ENCODE results near the gene CECR2.

The CECR2 gene

DNA sequence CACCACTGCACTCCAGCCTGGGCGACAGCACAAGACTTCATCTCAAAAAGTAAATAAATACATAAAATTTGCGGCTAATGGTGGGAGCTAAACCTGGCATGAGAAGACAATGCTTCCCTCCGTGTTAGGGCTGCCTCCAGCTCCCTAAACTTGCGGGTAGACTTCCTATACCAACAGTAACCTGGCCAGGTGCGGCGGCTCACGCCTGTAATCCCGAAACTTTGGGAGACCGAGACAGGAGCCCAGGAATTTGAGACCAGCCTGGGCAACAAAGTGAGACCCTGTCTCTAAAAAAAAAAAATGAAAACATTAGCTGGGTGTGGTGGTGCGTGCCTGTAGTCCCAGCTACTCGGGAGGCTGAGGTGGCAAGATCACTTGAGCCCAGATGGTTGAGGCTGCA, 219.3 kb downstream of the CECR2 start:
- no peak overlapping the region for H3K4me3 ChIP-seq (ENCODE audit: low read depth, low read length)
- DNase-seq (ENCODE audit: low read depth): no peak
- TF ChIP-seq, protein P1, sequence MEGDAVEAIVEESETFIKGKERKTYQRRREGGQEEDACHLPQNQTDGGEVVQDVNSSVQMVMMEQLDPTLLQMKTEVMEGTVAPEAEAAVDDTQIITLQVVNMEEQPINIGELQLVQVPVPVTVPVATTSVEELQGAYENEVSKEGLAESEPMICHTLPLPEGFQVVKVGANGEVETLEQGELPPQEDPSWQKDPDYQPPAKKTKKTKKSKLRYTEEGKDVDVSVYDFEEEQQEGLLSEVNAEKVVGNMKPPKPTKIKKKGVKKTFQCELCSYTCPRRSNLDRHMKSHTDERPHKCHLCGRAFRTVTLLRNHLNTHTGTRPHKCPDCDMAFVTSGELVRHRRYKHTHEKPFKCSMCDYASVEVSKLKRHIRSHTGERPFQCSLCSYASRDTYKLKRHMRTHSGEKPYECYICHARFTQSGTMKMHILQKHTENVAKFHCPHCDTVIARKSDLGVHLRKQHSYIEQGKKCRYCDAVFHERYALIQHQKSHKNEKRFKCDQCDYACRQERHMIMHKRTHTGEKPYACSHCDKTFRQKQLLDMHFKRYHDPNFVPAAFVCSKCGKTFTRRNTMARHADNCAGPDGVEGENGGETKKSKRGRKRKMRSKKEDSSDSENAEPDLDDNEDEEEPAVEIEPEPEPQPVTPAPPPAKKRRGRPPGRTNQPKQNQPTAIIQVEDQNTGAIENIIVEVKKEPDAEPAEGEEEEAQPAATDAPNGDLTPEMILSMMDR (IDR thresholded peaks at IDR 0.05; ENCODE audit: control insufficient read depth, extremely low read depth, insufficient read depth): no peak

DNA sequence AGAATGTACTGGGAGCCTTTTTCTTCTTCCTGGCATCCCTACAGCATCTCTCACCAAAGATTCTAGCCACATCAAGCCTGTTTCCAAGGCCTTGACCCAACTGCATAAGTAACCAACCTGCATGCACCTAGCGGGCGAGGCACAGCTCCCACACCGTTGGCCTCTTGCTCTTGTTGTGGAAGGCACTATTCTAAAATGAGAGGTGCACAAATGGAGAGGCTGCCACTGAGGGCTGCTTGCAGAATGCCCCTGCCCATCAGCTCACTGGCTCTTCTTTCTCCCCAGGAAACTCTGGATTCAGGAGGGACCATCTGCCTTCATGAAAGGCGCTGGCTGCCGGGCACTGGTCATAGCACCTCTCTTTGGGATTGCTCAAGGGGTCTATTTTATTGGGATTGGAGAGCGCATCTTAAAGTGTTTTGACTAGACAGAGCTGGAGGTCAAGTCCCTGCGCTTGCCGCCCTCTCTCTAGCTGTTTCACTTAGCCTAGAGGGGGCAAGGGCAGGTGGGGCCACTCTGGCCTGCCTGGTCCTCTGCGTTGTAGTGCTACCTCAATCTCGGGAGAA, 220.6 kb downstream of the CECR2 start:
- no peak overlapping the region for H3K4me3 ChIP-seq (ENCODE audit: low read depth, low read length)
- TF ChIP-seq, protein P1 (IDR thresholded peaks at IDR 0.05; ENCODE audit: control insufficient read depth, extremely low read depth, insufficient read depth): no peak
- no peak for DNase-seq (ENCODE audit: low read depth)

DNA sequence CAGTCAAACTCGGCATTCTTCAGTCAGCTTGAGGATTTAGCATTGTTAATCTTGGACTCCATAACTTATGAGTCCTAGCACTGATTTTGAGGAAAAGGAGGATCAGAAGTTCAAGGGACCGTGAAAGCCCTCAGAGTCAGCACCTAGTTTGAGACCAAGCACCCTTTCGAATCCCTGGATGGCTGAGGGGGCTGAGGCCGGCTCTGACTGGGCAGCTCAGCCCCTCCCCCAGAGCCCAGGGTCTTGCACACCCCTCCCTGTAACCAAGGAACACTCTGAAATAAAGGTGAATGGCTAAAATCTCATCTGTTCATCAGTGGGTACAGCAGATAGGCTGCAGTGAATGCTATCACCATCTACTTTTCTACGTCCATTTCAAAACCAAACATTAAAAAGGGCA, 221.3 kb downstream of the CECR2 start:
- H3K4me3 ChIP-seq (ENCODE audit: low read depth, low read length): no peak overlapping the region
- DNase-seq (ENCODE audit: low read depth): no peak
- TF ChIP-seq, protein P1 (IDR thresholded peaks at IDR 0.05; ENCODE audit: control insufficient read depth, extremely low read depth, insufficient read depth): no peak

DNA sequence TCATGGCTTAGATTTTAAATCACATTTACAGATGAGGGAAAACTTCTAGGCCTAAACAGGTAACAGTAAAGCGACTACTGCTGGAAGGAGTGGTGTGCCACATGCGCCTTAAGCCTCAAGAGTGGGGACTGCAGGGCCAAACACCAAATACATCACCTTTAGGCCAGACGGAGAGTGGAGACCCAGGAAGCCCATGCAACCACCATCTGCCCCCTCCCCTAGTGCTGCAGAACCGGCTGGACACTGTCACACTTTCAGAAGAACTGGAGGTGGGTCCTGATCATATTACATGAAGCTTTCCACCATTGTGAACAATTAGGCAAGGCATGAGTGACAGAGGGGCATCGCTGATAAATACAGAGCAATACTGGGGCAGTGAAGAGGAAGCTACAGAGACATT, 222.9 kb downstream of the CECR2 start:
- TF ChIP-seq, protein P1 (IDR thresholded peaks at IDR 0.05; ENCODE audit: control insufficient read depth, extremely low read depth, insufficient read depth): no peak
- no peak overlapping the region for H3K4me3 ChIP-seq (ENCODE audit: low read depth, low read length)
- no peak for DNase-seq (ENCODE audit: low read depth)

DNA sequence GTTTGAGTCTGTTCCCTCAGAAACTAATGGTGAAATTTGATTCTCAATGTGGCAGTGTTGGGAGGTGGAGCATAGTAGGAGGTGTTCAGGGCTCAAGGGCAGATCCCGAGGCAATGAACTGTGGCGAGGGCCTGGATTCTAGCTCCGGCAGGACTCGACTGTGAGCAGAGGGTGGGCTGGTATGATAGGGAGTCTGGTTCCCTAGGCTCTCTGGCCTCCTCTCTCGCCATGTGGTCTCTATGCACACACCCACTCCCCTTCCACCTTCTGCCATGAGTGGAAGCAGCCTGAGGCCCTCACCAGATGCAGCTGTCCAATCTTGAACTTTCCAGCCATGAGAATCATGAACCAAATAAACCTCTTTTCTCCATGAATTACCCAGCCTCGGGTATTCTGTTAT, 227.0 kb downstream of the CECR2 start:
- no peak for DNase-seq (ENCODE audit: low read depth)
- TF ChIP-seq, protein P1 (IDR thresholded peaks at IDR 0.05; ENCODE audit: control insufficient read depth, extremely low read depth, insufficient read depth): no peak
- no peak overlapping the region for H3K4me3 ChIP-seq (ENCODE audit: low read depth, low read length)

DNA sequence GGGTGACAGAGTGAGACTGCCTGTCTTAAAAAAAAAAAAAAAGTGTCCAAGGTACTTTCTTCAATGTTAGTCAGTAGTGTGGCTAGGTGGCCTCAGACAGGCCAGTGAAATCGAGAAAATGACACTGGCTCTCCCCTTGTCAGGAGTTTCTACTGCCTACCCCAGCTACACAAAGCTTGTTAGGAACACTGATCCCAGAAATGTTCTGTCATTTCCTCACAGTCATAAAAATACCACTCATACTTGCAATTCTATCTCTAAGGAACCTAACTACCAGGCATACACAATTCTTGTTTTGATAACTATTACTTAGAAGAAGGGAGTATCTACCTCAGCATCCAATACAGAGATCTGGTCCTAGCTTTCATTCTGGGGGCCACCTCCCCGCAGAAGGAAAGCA, 228.0 kb downstream of the CECR2 start:
- H3K4me3 ChIP-seq (ENCODE audit: low read depth, low read length): no peak overlapping the region
- no peak for DNase-seq (ENCODE audit: low read depth)
- TF ChIP-seq, protein P1 (IDR thresholded peaks at IDR 0.05; ENCODE audit: control insufficient read depth, extremely low read depth, insufficient read depth): no peak

DNA sequence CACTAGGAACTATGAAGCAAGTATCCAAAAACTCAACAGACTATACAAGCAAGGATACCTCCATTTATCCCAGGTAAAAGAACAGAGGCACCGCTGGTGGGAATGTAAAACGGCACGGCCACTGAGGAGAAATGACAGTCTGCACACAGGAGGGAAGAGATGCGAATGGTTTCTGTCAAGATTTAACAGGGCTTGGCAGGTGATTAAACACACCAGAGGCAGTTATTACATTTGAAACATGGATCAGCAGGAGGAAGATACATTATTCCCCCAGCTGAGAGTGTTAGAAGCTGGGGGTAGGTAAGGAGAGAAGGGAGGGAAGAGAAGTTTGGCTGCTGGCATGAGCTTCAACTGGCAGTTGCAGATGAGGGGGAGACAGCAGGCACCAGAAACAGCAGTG, 229.1 kb downstream of the CECR2 start:
- TF ChIP-seq, protein P1 (IDR thresholded peaks at IDR 0.05; ENCODE audit: control insufficient read depth, extremely low read depth, insufficient read depth): no peak
- no peak for DNase-seq (ENCODE audit: low read depth)

More for the DNA sequence above, 229.1 kb downstream of the CECR2 start:
- no peak overlapping the region for H3K4me3 ChIP-seq (ENCODE audit: low read depth, low read length)

Measured in LNCaP clone FGC (cell line).